ENCODE results near the gene DOC2B.
A peak's percentile ranks its signal among the peaks of the same experiment; 100 is the strongest.

The DOC2B gene

DNA sequence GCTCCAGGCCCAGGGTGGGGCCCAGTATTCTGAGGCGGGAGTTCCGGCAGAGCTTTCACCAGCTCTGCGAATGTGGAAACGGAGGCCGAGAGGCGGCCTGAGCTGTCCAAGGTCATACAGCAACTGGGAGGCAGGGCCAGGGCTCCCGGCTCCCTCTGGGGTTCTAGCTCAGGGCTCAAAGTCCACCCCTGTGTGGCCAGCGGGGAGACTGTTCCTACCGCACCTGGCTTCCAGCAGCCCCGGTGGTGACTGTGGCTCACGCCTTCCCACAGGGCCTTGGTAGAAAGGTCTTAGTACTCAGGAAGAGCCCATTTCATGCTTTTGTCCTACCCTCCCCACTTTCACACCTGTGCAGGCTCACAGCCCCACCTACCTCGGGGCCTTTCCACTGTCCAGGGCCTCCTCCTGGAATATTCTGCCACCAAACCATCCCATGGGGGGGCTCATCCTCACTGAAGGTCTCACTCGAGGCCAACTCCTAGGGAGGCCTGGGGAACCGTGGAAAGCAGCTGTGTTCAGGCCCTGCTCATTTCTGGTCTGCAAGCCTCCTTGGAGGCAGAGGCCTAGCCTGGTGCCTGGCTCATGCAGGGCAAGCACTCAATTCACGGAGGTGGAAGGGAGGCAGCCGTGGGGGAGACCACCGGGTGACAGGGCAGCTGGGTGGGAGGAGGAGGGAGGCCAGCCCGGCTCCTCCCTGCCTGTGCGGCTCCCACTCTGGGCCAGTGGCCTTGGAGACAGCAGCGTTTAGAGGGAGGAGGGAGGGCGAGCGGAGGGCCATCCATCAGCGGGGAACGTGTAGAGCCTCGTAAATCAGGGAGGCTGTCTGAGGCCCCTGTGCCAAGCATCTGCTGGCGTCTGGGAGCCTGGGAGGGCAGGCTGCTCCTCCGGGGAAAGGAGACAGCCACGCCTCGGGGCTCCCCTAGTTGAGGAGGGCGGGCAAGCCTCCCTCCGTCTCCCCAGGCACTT lies 12.7 kb upstream of the DOC2B start (continued):
- no peak for TF ChIP-seq ZNF366 (tag by site-specific recombination; conservative IDR thresholded peaks at IDR 0.05)
- TF ChIP-seq, protein P1, sequence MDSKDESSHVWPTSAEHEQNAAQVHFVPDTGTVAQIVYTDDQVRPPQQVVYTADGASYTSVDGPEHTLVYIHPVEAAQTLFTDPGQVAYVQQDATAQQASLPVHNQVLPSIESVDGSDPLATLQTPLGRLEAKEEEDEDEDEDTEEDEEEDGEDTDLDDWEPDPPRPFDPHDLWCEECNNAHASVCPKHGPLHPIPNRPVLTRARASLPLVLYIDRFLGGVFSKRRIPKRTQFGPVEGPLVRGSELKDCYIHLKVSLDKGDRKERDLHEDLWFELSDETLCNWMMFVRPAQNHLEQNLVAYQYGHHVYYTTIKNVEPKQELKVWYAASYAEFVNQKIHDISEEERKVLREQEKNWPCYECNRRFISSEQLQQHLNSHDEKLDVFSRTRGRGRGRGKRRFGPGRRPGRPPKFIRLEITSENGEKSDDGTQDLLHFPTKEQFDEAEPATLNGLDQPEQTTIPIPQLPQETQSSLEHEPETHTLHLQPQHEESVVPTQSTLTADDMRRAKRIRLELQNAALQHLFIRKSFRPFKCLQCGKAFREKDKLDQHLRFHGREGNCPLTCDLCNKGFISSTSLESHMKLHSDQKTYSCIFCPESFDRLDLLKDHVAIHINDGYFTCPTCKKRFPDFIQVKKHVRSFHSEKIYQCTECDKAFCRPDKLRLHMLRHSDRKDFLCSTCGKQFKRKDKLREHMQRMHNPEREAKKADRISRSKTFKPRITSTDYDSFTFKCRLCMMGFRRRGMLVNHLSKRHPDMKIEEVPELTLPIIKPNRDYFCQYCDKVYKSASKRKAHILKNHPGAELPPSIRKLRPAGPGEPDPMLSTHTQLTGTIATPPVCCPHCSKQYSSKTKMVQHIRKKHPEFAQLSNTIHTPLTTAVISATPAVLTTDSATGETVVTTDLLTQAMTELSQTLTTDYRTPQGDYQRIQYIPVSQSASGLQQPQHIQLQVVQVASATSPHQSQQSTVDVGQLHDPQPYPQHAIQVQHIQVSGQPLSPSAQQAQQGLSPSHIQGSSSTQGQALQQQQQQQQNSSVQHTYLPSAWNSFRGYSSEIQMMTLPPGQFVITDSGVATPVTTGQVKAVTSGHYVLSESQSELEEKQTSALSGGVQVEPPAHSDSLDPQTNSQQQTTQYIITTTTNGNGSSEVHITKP (tag by site-specific recombination; IDR thresholded peaks at IDR 0.05) = peak; percentile 73
- no peak for TF ChIP-seq ZNF433 (tag by site-specific recombination; IDR thresholded peaks at IDR 0.05; ENCODE audit: low read depth)
- TF ChIP-seq, protein P2, sequence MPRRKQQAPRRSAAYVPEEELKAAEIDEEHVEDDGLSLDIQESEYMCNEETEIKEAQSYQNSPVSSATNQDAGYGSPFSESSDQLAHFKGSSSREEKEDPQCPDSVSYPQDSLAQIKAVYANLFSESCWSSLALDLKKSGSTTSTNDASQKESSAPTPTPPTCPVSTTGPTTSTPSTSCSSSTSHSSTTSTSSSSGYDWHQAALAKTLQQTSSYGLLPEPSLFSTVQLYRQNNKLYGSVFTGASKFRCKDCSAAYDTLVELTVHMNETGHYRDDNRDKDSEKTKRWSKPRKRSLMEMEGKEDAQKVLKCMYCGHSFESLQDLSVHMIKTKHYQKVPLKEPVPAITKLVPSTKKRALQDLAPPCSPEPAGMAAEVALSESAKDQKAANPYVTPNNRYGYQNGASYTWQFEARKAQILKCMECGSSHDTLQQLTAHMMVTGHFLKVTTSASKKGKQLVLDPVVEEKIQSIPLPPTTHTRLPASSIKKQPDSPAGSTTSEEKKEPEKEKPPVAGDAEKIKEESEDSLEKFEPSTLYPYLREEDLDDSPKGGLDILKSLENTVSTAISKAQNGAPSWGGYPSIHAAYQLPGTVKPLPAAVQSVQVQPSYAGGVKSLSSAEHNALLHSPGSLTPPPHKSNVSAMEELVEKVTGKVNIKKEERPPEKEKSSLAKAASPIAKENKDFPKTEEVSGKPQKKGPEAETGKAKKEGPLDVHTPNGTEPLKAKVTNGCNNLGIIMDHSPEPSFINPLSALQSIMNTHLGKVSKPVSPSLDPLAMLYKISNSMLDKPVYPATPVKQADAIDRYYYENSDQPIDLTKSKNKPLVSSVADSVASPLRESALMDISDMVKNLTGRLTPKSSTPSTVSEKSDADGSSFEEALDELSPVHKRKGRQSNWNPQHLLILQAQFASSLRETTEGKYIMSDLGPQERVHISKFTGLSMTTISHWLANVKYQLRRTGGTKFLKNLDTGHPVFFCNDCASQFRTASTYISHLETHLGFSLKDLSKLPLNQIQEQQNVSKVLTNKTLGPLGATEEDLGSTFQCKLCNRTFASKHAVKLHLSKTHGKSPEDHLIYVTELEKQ (tag by site-specific recombination; IDR thresholded peaks at IDR 0.05; ENCODE audit: borderline replicate concordance) = peak; percentile 80; the same call in 1 of the 2 replicates
- no peak for TF ChIP-seq ZBTB1 (tag by site-specific recombination; IDR thresholded peaks at IDR 0.05)
- no peak for TF ChIP-seq ZNF621 (tag by site-specific recombination; IDR thresholded peaks at IDR 0.05)
- no peak for TF ChIP-seq ZNF223 (tag by site-specific recombination; IDR thresholded peaks at IDR 0.05)
- TF ChIP-seq ZFHX2 (tag by site-specific recombination; conservative IDR thresholded peaks at IDR 0.05) = peak; percentile 75
- TF ChIP-seq, protein P3, sequence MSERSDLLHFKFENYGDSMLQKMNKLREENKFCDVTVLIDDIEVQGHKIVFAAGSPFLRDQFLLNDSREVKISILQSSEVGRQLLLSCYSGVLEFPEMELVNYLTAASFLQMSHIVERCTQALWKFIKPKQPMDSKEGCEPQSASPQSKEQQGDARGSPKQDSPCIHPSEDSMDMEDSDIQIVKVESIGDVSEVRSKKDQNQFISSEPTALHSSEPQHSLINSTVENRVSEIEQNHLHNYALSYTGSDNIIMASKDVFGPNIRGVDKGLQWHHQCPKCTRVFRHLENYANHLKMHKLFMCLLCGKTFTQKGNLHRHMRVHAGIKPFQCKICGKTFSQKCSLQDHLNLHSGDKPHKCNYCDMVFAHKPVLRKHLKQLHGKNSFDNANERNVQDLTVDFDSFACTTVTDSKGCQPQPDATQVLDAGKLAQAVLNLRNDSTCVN (tag by site-specific recombination; optimal IDR thresholded peaks at IDR 0.05) = no peak
- no peak for TF ChIP-seq ZNF404 (tag by site-specific recombination; IDR thresholded peaks at IDR 0.05)
- TF ChIP-seq TCF7L2 (IDR thresholded peaks at IDR 0.05; ENCODE audit: borderline replicate concordance, low read depth, low read length) = no peak
- TF ChIP-seq EGR2 (tag by site-specific recombination; IDR thresholded peaks at IDR 0.05; ENCODE audit: low read depth) = peak; percentile 84
- TF ChIP-seq ZNF2 (tag by site-specific recombination; IDR thresholded peaks at IDR 0.05) = no peak
- TF ChIP-seq ZNF341 (tag by site-specific recombination; IDR thresholded peaks at IDR 0.05; ENCODE audit: low read depth) = peak; percentile 63; the same call in 1 of the 2 replicates
- peak; percentile 39; the same call in 1 of the 2 replicates for TF ChIP-seq ZBTB20 (tag by site-specific recombination; IDR thresholded peaks at IDR 0.05)
- no peak for TF ChIP-seq OVOL3 (tag by site-specific recombination; IDR thresholded peaks at IDR 0.05)
- TF ChIP-seq ZNF600 (tag by site-specific recombination; IDR thresholded peaks at IDR 0.05) = 0 out of 2 replicates have a peak, but pooled peaks have one; percentile 33
- peak; percentile 72 for TF ChIP-seq SP7 (tag by site-specific recombination; IDR thresholded peaks at IDR 0.05)
- no peak for TF ChIP-seq ZSCAN30 (tag by site-specific recombination; IDR thresholded peaks at IDR 0.05)
- TF ChIP-seq ZNF791 (tag by site-specific recombination; IDR thresholded peaks at IDR 0.05) = no peak
- TF ChIP-seq ZNF677 (tag by site-specific recombination; IDR thresholded peaks at IDR 0.05) = peak; percentile 22; the same call in 1 of the 2 replicates
- TF ChIP-seq ZNF768 (tag by site-specific recombination; IDR thresholded peaks at IDR 0.05) = no peak
- no peak for TF ChIP-seq ZNF777 (tag by site-specific recombination; IDR thresholded peaks at IDR 0.05; ENCODE audit: borderline replicate concordance)
- peak; percentile 93 for TF ChIP-seq WT1 (tag by site-specific recombination; IDR thresholded peaks at IDR 0.05)
- no peak for TF ChIP-seq ZSCAN16 (tag by site-specific recombination; IDR thresholded peaks at IDR 0.05)
- TF ChIP-seq, protein P4, sequence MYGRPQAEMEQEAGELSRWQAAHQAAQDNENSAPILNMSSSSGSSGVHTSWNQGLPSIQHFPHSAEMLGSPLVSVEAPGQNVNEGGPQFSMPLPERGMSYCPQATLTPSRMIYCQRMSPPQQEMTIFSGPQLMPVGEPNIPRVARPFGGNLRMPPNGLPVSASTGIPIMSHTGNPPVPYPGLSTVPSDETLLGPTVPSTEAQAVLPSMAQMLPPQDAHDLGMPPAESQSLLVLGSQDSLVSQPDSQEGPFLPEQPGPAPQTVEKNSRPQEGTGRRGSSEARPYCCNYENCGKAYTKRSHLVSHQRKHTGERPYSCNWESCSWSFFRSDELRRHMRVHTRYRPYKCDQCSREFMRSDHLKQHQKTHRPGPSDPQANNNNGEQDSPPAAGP (tag by site-specific recombination; IDR thresholded peaks at IDR 0.05) = 0 out of 2 replicates have a peak, but pooled peaks have one; percentile 28
- no peak for TF ChIP-seq ZNF140 (tag by site-specific recombination; IDR thresholded peaks at IDR 0.05)
- TF ChIP-seq, protein P5, sequence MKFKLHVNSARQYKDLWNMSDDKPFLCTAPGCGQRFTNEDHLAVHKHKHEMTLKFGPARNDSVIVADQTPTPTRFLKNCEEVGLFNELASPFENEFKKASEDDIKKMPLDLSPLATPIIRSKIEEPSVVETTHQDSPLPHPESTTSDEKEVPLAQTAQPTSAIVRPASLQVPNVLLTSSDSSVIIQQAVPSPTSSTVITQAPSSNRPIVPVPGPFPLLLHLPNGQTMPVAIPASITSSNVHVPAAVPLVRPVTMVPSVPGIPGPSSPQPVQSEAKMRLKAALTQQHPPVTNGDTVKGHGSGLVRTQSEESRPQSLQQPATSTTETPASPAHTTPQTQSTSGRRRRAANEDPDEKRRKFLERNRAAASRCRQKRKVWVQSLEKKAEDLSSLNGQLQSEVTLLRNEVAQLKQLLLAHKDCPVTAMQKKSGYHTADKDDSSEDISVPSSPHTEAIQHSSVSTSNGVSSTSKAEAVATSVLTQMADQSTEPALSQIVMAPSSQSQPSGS (tag by site-specific recombination; IDR thresholded peaks at IDR 0.05; ENCODE audit: low read depth) = no peak
- TF ChIP-seq ZBTB17 (tag by site-specific recombination; IDR thresholded peaks at IDR 0.05) = no peak

Measured in HEK293 (cell line).